GM21619 (cell line): Measurements from ENCODE around the gene GREB1L.
"Not testable (repeated sequence)": the region's sequence is repeated elsewhere in the genome, so short reads cannot be mapped to it uniquely, and the experiment has no call there.

Experiments
- ATAC-seq: cut with Tn5 transposase; IDR thresholded peaks from one replicate; pipeline ENCODE4 v1.9.1; 2021; ENCODE audit not compliant: unreplicated experiment

Gene GREB1L

GRCh38 chr18:21303895-21304294 is 61.9 kb downstream of the GREB1L start:
- ATAC-seq: no peak

- no peak for ATAC-seq
These were observed 63.6 kb downstream of the GREB1L start for GRCh38 chr18:21305621-21306020.

GRCh38 chr18:21306368-21306767 is 64.3 kb downstream of the GREB1L start:
- no peak for ATAC-seq

GRCh38 chr18:21307578-21307977 is 65.5 kb downstream of the GREB1L start:
- ATAC-seq: no peak

- no peak for ATAC-seq
These were observed 67.2 kb downstream of the GREB1L start for GRCh38 chr18:21309248-21309647.

- not testable (repeated sequence) for ATAC-seq
These were observed 69.9 kb downstream of the GREB1L start for GRCh38 chr18:21311980-21312379.

- no peak for ATAC-seq
These were observed 71.5 kb downstream of the GREB1L start for GRCh38 chr18:21313576-21313975.

- ATAC-seq: no peak
These were observed 72.7 kb downstream of the GREB1L start for GRCh38 chr18:21314724-21315123.

GRCh38 chr18:21315126-21315525 is 73.1 kb downstream of the GREB1L start:
- ATAC-seq: not testable (repeated sequence)

GRCh38 chr18:21315741-21316197 is 73.7 kb downstream of the GREB1L start:
- no peak for ATAC-seq

- no peak for ATAC-seq
These were observed 74.3 kb downstream of the GREB1L start for GRCh38 chr18:21316296-21316695.

GRCh38 chr18:21321711-21322110 is 79.7 kb downstream of the GREB1L start:
- no peak for ATAC-seq

- ATAC-seq: no peak
These were observed 85.1 kb downstream of the GREB1L start for GRCh38 chr18:21327101-21327500.

GRCh38 chr18:21330122-21330701 is 88.2 kb downstream of the GREB1L start:
- ATAC-seq: no peak

- no peak for ATAC-seq
These were observed 89.0 kb downstream of the GREB1L start for GRCh38 chr18:21331065-21331464.

GRCh38 chr18:21335927-21336488 is 94.0 kb downstream of the GREB1L start:
- no peak for ATAC-seq

GRCh38 chr18:21336846-21337245 is 94.8 kb downstream of the GREB1L start:
- no peak for ATAC-seq

- ATAC-seq: no peak
These were observed 99.1 kb downstream of the GREB1L start for GRCh38 chr18:21341141-21341540.

- no peak for ATAC-seq
These were observed 100.3 kb downstream of the GREB1L start for GRCh38 chr18:21342372-21342771.

GRCh38 chr18:21344860-21345259 is 102.8 kb downstream of the GREB1L start:
- ATAC-seq: no peak

GRCh38 chr18:21345840-21346239 is 103.8 kb downstream of the GREB1L start:
- no peak for ATAC-seq

GRCh38 chr18:21359746-21360145 is 117.7 kb downstream of the GREB1L start:
- ATAC-seq: no peak

- no peak for ATAC-seq
These were observed 119.4 kb downstream of the GREB1L start for GRCh38 chr18:21361307-21361880.
